T-helper 9 cell (primary cell): ENCODE results near the gene KRT74.

ENCODE experiments used
- DNase-seq: peaks from one replicate; pipeline ENCODE4 v3.0.0-alpha.2; 2020

Gene KRT74

DNA sequence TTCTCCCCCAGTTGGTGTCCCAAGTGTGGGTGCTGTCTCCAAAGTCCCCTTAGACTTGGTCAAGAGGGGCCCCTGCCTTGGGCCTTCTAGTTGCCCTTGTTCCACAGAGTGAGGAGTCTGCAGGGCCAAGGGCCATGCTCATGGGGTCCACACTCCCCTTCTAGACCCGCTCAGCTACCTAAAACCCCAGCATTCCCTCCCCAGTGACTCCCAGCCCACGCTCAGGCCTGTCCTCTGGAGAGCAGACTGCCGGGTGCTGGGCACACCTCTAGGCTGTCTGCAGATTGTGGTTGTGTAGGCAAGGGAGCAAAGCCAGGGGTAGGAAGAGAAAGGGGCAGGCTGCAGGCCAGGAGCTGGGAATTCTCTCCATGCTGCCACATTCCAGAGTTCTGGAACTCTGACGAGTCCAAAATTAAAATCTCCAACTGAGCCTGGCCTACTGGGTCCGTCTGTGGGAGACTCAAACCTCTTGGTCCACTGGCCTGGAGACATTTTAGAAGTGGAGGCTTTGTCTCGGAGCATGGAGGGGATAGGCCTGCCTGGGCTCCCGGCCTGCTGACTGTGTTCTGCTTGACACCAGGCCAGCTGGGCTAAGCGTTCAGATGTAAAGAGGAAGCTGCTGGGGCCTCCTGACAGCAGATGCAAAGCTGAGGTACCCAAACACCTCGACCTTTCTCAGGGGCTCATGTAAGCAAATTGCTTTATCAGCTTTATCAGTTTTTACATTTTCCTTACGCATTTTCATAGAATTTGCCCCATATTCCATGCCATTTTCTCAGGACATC is 39.8 kb downstream of the KRT74 start:
- no peak for DNase-seq

DNA sequence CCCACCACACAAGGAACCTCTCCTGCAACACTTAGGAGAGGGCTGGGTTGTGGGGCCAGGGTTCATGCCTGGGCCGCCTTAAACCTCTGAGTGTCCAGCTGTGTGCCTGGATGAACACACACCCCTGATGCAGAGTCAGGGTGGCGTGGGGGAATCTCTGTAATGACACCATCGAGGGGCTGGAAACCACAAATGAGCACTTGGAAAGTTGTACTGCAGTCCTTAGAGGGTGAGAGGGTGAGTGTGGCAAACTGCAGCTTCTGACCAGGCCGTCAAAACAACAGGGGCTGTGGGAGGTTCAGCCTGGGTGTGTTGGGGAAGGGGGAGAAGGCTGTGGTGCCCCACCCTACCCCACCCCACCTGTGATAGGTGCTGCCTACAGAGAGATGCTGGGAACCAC is 41.0 kb downstream of the KRT74 start:
- no peak for DNase-seq

DNA sequence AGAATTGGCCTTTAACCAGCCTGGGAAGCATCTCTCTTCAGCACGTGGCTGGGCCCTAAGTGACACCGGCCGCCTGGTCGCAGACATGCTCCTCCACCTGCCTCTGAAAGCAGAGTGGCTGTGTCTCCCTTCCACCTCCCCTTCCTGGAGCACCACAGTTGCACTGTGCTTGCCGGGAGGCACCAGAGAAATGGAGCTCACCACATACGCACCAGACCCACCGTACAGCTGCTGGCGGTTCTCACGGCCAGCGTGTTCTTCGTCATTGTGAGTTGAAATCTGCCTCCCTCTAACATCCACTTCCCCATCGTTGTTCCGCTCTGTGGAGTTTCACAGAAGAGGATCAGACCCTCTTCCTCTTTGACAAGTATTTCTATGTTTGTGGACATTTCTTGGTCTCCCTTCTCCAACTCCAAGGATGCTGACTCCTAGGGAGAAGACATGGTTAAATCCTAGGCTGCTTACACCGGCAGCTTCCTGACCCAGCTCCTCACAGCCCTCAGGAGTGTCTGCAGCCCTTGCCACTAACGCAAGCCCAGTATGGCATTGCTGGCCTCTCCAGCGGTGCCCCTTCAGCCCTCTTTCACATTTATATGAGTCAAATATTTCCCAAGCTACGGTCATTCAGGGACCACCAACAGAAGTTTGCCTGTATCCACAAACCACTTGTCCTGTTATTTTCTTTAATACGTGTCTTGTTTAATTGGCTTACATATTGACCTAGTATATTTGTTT is 41.9 kb downstream of the KRT74 start:
- DNase-seq = no peak

DNA sequence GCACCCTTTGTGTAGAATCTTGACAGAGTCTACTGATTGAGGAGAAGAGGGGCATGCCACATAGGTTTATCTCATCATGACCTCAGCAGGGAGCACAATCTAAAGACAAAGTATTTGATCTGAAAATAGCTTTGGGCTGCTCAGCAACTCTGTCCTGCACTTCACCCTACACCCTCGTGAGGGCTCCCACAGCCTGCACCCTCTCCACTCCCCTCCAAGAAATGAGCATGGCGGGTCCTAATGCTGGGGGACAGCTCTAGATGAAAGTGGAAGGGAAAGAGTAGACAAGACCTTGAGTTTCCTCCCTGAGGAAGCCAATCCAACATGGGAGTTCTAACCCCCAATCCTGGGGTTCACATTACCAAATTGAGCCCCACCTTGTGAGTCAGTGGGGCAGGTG is 42.7 kb downstream of the KRT74 start:
- no peak for DNase-seq

DNA sequence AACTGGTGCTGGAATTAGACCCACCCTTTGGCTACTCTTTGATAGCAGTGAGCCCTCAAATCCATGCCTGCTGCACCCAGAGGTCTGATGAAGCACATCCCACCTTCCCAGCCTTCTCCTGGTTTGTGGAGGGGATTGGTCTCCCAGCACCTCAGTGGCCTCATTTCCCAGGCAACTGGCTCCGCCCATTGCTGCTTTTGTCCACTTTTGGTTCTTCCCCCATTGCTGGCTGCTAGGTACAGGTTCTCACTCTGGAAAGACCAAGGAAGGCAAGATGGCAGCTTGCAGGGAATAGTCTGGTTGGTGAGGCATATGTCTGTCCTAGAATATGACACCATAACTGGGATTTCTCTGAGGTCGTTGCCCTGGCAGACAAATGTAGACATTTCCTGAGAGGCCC is 43.3 kb downstream of the KRT74 start:
- no peak for DNase-seq

DNA sequence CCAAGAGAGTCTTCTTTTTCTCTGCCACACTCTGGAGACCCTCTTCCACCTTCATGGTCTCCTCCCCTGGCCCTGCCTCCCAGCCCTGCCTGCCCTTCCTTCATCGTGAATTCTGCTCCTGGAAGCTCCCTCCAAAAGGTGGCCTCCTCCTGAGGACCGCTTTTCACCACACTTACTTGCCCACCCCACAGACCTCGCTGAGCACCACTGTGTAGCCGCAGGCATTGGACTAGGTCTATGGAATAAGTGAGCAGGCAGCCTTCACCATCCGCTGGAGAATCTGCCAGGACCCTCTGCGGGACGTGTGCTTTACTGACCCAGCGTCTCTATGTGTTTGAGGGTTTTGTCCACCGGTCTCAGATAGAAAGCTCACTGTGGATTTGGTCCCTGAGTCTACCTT is 43.8 kb downstream of the KRT74 start:
- DNase-seq = no peak

DNA sequence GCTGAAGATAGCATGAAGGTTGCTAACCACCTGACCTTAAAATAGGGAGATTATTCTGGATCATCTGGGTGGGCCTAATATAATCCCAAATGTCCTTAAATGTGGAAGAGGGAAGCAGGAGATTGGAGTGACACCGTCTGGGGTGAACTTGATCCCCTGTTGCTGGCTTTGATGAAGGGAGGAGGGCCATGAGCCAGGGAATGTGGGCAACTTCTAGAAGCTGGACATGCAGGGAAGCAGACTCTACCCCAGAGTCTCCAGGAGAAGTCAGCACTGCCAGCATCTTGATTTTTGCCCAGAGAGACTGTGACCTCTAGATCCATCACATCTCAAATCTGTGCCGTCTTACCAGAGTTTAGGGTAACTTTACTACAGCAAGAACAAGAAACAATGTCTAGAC is 44.2 kb downstream of the KRT74 start:
- no peak for DNase-seq

DNA sequence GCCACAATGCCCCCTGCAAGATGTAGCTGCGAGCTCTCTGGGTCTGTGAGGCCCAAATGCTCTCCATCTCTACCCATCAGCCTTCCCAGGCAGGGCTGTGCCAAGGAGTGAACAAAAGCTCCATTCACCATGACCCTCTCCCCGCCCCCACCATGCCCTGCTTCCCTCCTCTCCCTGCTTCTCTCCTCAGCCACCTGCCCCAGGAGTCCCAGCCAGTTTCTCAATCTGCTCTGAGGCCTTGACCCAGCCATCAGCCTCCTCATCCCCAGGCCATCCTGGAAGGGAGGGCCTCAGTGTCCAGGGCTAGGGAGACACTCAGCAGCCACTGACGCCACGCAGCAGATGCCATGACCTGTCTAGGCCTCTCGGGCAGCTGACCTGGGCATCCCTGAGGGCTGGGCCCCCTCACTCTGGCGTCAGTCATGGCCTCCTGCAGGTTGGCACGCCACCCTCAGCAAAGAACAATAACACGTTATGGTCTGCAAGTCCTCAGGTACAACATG is 45.0 kb downstream of the KRT74 start:
- no peak for DNase-seq

DNA sequence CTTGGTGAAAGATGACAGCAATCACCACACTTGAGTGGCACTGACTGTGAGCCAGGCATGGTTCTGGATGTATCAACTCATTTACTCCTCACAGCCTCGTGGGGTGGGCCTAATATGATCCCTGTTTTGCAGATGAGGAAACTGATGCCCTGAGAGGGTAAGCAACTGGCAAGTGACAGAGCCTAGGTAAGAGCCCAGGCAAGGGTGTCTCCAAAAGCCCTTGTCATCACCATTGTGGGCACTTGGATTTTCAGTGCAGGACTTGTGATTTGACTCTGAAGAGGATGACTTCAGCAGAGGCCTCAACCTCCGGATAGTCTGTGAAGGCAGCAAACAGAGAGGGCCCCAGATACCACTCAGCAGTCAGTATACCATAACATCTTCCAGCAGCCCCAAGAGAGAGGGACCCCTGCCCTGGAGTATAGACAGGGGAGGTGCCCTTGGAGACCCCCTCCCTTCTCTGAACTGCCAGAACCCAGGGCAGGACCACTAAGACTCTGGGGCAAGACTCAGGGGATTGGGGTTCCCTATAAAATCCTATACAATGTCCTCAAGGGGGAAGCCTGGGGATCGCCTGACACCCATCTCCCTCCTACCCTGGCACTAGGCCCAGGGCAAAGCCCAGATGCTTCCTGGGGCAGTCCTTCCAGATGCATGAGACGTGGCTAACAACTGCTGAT is 46.4 kb downstream of the KRT74 start:
- DNase-seq = no peak

DNA sequence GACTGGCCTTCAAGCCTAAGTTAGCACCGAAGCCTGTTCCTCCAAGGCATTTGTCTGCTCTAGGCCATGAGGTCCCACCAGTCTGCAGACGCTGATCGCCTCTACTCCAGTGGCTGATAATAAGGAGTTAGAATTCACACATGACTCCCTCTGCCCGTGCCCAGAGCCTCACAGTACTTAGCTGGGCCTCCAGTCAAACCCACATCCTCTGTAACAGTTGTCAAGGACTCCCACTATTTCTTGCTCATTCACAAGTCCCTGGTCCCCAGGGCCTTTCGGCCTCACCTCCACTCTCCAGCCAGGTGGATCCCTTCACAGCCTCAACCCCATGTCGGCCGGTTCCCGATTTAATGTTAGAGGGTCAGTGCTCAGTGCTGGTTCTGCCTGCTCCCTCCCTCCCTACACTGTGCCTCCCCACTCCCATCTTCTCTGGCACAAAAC is 47.1 kb downstream of the KRT74 start:
- no peak for DNase-seq

DNA sequence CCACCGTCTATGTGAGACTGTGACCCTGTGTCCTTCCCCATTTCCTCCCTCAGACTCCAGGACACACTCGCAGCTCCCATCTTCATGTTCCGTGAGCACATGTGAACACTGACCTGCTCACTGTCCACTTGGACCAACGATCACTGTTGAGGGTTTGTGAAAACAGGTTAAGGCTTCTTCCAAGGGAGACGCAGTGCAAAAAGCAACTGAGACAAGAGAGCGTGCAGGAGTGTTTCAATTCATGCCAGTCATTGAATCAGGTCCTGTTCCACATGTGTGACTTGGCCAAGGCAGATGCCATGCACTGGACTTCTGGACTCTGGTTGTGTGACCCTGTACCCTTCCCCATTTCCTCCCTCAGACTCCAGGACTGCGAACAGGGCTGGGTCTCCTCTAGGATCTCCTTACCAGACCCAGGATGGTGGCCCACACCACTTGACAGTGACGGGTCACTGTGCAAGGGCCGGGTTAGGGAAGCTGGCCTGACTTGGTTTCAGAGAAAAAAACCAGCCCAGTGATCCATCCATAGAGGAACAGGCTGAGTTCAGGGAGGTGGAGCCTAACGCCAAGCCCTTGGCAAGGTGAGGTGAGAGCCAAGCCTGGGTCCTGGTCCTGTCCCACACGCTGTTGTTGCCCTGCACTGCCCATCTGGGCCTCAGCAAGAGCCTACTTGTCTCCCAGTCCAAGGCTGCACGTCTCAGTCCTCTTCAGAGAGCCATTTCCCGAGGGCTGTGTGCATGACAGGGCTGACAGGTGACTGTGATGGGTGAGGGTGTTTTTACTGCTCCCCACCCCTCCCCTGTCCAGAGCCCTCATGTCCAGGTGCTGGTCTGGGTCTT is 47.8 kb downstream of the KRT74 start:
- no peak for DNase-seq

DNA sequence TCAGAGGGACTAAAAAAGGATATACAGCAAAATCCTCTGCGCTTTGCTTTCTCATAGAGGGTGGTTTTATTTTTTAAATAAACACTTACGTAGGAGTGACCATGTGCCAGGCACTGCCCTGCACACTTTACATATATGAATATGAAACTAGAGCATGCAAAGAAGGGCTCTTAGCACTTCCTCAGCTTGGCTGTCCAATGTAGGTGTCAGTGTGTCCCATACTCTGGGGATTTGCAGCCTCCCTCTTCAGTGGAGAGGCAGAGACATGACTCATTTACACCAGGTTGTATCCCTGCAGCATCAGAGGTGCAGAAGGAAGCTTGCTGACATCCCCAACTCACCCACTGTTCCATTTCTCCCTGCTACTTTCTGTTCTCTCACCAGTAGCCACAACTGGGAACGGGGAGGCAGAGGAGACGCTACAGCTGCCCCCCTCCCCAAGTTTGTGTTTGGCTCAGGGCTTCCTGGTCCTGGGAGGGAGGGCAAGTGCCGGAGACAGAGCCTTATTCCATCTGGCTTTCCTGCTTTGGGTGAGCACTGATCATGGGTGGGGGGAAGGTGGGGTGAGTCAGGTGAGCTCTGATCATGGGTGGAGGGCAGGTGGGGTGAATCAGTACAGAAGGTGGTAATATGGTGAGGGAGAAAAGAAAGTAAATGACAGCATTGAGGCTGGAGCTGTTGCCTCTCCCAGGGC is 48.6 kb downstream of the KRT74 start:
- DNase-seq = no peak

DNA sequence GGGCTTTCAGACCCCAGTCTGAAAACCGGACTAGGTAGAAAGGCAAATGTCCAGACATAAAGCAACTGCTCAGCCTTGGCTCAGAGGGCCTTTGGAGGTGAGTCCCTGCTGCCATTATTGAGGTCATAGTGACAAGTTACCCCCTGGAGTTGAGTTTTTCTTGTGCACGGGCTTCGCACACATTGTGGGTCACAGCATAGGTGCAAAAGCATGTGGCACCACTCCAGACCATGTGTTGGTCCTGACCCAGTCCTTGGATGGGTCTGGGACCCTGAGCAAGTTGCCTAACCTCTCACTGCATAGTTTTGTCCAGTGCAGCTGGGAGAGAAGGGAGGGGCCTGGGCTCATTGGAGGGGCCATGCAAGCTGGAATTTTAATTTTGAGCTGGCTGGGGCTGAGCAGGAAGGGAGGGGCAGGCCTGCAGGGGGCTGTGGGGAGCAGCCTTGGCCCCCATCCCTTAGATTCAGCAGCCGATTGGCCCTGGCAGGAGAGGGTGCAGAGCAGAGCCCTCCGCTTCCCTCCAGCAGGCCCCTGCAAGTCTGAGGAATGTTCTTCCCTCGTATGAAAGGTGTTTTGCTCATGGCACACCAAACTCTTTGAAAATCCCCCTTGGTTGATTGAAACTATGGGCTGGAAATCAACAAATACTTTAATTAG is 49.3 kb downstream of the KRT74 start:
- no peak for DNase-seq

DNA sequence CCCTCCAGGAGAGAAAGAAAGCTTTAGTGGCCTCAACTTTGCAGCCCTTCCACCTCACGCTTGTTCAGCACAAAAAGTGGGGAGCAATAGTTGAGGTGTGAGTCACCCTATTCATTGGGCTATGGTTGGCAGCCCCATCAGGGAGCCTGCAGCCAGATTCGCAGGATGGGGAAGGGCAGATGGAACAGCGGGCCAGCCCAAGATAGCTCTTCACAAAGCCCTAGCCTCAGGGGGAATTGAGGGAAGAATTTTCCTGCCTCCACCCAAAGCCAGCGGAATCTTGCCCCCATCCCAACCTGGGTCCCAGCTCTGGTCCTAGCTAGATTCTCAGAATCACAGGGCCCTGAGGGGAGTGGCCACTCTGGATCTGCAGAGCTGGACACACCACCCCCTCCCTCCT is 49.8 kb downstream of the KRT74 start:
- no peak for DNase-seq

DNA sequence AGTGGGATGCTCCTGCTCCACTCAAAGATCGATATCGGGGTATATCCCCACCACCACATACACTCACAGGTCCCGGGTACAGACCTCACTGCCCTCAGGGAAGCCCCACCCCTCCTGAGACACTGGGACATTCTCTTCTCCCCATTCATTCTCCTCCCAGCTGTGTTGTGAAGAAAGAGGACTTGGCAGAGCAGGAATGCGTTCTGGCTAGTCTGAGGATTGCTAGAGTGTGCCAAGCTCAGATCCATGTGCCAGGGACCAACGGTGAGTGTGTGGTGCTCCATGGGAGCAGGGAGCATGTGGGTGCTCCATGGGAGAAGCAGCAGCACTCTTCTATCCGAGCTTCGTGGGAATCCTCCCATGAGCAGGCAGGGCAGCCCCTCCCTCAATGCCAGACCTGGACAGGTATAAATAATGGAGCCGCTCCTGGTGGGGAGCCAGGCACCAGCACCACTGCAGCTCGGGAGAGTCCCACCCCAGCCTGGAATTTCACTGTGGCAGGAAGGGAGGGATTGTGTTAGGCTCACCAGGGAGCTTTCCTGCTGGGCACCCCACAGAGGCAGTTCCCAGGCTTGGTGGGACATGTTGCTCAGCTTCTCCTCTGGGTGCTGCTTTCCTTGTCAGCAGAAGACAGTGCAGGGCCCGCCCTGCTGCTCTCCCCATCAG is 51.2 kb downstream of the KRT74 start:
- DNase-seq = no peak

DNA sequence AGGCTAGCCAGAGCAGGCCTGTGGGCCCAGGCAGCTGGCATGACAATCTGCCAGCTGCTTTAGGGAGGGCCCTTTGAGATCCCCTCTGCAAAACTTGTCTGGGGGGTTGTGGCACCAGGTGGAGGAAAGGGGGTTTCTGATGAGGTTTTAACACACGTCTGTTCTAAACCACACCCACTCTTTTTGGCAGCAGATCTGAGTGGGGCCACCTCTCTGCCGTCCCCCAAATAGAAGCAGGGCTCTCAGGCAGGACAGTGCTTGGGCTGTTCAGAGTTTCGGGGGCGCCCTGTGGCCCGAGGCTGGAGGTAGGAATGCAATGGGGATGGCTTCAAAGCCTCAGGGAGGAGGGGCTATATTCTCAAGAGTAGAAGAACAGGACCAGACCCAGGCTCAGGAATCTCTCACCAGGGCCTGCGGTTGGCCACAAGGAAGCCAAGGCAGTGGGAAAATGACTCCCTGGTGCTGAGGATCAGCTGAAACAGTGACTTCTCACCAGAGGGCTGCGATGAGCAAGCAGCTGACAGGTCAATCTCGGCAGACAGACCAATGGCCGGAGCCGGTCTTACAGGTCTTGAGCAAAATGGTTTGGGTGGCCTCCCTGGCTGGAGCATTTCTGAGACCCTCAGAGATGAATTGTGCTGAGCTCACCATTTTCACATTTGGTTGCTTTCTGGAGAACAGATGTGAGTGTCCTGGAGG is 51.9 kb downstream of the KRT74 start:
- DNase-seq = no peak

DNA sequence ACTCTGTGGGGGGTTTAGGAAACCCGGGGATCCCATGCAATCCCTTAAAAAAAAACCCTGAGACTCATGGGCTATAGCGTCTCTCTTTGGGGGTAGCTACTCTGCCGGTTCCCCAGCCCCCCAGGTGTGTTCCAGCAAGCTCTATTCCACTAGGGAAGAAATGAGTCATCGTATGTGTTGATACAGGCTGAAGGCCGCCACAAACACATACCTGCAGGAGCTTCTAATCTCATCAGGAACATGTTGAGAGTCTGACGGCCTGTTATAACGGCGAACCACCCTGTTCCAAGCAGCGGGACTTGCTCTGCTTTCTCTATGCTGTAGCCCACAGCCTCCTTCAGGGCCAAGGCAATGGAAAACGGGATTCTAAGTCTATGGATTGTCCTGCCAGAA is 52.5 kb downstream of the KRT74 start:
- no peak for DNase-seq

DNA sequence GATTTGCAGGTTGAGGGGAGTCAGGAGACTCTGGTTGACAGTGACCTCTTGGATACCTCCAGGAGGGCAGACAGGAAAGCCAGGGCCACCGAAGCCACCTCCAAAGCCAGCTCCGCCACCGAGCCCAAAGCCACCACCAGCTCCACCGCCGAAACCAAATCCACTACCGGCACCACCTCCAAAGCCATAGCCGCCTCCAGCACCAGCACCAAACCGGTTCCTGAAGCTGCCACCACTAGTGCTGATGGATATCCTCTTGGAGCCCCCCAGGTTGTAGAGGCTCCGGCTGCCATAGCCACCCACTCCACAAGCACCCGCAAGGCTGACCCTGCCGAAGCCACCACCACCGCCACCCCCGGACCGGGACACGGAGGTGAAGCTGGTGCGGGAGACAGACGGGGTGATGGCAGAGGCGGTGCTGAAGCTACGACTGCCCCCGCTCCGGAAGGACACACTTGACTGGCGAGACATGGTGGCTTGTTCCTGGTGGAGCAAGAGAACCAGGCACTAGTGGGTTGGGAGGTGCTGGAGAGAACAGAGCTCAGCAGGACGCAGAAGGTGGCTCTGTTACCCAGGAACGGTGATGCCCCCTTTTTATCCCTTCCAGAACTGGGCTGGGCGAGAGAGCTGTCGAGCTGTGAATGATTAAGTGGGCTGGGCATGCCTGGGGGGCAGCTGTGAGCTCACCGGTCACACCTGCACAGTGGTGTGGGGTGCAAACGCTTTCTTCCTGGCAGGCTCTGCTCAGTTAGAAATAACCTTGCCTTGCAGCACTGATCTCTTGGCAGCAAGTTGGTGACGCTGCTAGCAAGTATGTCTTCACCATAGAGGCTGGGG is 53.6 kb downstream of the KRT74 start, which contains the start of gene KRT5:
Gene KRT5, minus strand, starts transcription at position 569 of the 837 bp plus-strand sequence. Its CDS starts 98 bp downstream, at position 471.
- DNase-seq = no peak

DNA sequence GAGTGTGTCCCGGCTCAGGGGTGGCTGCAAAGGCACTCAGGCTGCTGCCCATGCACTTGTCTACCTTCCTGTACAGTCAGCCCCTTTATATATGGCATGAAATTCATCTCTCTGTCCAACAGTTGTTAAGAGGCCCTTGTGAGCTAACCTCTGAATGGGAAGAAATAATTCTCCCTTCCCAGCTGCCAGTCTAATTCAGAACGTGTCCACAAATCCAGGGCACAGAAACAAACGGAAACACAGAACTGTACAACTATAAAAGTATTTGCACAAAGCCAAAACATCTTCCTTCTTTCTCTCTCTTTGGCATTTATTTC is 54.3 kb downstream of the KRT74 start:
- no peak for DNase-seq
